C4-2B (cell line): ENCODE results near the gene IFNGR2.

Source experiments
- ZFX ChIP-seq: fragments of 450-650 bp; IDR thresholded peaks from 2 replicates; pipeline ENCODE4 v1.6.1; 2017
- TF ChIP-seq, protein P1 (sequence below): fragments of 450-650 bp; conservative IDR thresholded peaks from 2 replicates; pipeline ENCODE4 v1.5.1; 2017; ENCODE audit warnings: mild to moderate bottlenecking

DNA sequence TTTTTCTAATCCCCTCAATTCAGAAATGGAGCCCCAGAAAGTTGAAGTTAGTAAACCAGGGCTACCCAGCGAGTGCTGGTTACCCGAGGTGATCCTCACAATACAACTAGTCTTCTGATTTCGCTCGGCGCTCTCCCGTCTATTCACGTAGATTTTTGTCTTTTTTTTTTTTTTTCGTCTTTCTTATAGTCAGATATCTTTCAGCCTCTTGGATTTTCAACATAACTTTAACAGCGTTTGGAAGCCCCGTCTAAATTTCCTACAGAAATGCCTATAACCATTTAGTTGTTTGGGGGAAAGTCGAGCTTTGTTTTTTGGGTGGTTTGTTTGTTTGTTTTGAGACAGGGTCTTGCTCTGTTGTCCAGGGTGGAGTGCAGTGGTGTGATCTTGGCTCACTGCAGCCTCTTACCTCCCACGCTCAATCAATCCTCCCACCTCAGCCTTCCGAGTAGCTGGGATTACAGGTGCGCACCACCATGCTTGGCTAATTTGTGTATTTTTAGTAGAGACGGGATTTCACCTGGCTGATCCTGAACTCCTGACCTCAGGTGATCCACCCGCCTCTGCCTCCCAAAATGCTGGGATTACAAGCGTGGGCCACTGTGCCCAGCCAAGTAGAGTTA, 77.4 kb downstream of the IFNGR2 start:
- TF ChIP-seq, protein P1, sequence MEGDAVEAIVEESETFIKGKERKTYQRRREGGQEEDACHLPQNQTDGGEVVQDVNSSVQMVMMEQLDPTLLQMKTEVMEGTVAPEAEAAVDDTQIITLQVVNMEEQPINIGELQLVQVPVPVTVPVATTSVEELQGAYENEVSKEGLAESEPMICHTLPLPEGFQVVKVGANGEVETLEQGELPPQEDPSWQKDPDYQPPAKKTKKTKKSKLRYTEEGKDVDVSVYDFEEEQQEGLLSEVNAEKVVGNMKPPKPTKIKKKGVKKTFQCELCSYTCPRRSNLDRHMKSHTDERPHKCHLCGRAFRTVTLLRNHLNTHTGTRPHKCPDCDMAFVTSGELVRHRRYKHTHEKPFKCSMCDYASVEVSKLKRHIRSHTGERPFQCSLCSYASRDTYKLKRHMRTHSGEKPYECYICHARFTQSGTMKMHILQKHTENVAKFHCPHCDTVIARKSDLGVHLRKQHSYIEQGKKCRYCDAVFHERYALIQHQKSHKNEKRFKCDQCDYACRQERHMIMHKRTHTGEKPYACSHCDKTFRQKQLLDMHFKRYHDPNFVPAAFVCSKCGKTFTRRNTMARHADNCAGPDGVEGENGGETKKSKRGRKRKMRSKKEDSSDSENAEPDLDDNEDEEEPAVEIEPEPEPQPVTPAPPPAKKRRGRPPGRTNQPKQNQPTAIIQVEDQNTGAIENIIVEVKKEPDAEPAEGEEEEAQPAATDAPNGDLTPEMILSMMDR = no peak
- TF ChIP-seq ZFX = no peak
